Panc1 (cell line): Measurements from ENCODE around the gene MMAB.

Source experiments
- CTCF ChIP-seq: fragments of 450-650 bp; IDR thresholded peaks from 2 replicates; pipeline ENCODE4 v1.5.1; 2017; ENCODE audit warnings: mild to moderate bottlenecking
- POLR2AphosphoS5 ChIP-seq: IDR thresholded peaks from 2 replicates; pipeline ENCODE4 v1.6.1; 2012; ENCODE audit warnings: mild to moderate bottlenecking, low read depth, low read length, moderate library complexity

DNA sequence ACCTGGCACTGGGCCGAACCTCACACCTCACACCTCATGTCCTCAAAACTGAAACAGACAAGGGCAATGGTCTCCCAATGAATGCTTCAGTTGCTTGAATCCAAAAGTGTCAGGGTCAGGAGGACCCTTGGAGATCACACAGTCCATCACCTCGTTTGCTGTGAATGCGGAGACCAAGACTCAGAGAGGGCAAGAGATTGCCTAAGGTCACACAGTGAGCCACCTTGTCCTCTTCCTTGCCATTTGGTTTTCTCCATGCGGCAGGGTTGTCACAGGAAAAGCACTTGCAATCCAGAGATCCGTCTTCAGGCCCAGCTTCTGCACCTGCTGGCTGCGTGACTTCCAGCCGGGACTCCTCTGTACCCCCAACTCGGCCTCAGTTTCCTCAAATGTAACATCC lies 28.3 kb upstream of the MMAB start:
- no peak for TF ChIP-seq CTCF
- TF ChIP-seq POLR2AphosphoS5: no peak
